Central memory CD4-positive, alpha-beta T cell (primary cell): Measurements from ENCODE around the gene MYO1E.
"Not testable (repeated sequence)": the region's sequence is repeated elsewhere in the genome, so short reads cannot be mapped to it uniquely, and the experiment has no call there.

ENCODE experiments used
- DNase-seq: peaks from one replicate; pipeline ENCODE4 v3.0.0; 2022

MYO1E gene

DNA sequence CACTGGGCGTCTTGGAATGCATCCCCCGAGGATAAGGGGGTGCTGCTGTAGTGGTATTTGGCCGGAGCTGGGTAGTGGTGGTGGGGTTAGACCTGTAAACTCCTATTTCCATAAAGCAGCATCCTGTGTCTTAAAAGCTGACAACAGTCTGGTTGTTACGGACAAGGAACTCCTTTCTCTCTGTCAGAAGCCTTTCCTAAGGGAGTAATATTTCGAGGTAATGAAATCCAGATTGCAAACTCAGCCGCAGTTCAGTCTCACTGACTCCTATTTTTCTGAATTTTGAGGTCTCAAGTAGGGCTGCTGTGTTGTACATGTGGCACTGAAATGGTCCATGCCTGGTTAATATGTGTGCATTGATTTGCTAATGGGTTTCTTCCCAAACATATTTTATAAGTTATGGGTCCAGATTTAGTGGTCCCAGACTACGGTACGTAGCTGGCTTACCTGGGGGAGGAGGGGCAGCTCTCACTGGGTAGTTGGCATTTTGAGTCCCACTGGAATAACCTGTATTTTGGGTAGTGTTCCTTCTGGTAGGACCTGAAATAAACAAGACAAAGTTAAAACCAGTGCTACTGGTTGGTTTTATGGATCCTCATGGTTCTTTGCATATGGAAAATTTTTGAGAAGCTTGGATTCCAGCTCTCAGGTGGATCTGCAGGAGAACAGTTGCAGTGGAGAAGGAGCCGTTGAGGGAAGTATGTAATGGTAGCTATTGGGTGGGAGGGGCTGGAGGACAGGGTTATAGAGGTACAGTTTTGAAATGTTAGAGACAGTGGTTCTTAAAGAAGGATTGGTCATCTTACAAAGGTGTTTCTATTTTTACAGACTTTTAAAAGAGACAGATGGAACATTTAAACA lies 214.6 kb downstream of the MYO1E start:
- no peak for DNase-seq

DNA sequence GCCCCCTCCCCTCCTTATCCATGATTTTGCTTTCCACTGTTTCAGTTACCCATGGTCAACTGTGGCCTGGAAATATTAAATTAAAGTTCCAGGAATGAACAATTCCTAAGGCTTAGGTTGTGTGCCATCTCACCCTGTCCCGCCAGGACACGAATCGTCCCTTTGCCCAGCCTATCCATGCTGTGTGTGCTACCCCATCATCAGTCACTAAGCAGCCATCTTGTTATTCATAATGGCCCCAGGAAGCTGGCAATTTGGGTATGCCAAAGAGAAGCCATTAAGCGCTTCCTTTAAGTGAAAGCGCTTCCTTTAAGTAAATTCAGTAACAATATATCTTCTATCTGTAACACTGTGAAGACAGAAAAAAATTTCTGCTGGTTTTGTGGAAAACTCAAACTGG lies 215.3 kb downstream of the MYO1E start:
- DNase-seq = no peak

DNA sequence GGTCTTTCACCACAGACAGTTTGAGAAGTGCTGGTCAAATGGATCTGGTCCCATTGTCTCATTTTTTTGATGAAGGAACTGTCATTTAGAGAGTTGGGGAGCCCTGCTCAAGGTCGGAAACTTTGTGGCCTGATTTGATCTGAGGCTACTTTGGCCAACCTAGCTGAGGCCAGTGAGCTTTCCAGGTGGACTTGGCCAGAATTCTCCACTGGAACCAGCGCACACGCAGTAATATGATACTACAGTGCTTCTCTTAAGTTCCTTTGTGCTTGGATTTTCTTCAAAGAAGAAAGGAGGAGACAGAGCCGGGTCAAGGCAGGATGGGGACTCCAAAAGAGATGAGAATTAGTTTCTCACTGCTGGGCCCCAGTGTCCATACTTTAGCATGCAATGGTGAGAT lies 217.2 kb downstream of the MYO1E start:
- DNase-seq = no peak

DNA sequence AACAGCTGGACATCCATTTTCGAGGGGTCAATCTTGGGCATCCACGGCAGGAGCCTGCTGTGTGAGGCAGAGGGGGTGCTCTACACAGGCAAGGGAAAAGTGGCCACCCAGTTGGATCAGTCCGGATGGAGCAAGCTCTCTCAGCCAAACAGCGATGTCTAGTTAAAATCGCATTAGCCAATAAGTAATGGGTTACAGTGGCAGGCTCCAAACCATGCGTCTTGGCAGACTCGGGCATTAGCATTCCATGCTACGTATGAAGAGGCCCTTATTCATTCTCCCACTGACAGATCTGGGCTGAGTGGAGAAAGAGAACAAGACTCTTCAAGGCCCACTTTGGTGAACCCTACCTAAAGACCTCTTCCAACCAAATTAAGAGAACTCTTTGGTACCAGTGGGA lies 218.4 kb downstream of the MYO1E start:
- DNase-seq = no peak

DNA sequence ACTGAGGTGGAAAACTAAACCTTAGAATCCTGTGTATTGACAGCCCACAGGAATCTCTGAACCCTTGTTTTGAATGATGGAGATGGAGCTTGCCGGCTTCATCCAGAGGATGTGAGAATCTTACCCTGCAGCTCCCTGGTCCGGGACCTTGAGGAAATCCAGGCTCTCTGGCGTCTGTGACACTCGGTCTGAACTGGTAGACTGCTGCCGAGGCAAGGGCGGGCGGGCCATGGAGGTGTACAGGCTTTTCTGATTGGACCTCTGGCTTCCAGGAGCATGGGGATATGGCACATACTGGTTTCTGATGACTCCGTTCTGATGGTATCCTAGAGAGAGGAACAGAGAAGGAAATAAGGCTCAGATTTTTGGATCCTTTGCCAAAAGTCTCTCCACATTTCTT lies 219.2 kb downstream of the MYO1E start:
- no peak for DNase-seq

DNA sequence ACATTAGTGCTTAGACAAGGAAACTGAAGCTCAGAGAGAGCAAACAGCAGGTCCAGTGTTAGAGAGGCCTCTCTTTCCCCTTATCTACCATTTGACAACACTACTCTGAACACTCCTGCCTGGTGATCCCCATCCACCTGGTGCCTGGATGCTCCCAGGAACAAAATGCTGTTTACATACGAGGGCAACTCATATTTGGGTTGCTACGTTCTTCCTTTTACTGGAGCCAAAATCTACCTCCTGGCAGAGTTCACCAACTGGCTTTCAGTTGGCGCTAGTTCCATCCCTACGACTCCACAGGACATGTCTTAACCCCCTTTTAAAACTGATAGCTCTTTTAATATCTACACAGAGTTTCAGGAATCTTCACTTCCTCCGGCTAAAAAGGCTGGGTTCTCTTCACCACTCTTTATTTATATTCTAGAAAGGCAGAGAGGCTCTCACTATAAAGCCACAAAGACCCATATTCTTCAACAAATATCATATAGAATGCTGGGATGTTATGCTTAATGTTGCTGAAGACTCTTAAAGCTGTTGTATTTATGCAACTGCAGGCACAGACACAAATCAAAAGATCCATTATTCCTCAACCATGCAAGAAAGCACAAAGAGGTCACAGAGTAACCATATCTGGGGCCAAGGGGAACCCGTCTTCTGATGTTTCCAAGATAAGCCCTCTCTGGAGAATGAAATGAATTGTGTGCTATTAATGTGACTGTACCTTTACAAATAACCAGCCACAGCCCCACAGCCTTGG lies 219.8 kb downstream of the MYO1E start:
- DNase-seq = no peak

DNA sequence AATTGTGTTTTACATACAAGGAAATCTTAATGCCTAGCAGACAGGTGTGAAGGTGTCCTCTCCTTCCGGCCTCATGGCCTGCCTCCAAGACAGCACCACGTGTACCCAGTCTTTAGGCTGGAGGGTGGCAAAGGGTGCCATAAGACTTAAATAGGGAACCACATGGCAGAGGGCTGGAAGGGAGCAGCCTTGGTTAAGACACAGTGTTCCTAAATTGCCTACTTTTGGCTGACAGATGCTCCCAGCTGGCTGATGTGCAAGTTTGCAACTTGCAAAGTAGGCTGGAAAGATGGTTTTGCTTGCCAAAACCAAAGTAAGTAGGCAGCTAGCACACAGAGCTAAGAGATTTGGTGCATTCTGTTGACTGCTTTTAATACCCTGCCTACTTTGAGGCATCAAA lies 222.5 kb downstream of the MYO1E start:
- no peak for DNase-seq

DNA sequence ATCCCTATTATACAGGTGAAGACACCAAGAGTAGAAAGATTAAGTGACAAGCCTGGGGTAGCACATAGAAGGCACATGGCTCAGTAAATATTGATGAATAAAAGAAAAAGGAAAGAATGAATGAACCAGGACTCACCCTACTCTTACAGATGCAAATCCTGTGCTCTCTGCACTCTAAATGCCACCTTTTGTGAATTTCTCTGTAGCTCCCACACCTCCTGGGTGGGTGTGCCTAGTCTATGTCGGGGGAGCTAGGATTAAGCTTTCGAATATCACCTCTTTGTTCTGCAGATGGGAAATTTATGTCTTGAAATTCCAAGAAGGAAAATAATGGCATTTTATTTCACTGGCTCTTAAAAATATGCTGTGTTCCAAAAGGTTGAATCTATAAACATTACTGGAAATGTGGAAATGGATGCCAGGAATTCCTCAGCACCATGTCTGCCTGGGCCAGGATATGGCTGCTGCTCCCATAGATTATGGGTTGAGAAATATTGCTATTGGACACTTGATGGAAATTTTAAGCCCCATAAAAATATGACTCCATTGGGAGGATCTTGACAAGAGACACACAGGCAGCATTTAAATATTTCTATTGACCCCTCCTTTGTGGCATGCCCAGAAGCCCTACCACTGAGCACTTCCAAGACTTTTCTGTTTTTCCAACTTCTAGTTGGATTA lies 224.4 kb downstream of the MYO1E start:
- no peak for DNase-seq

DNA sequence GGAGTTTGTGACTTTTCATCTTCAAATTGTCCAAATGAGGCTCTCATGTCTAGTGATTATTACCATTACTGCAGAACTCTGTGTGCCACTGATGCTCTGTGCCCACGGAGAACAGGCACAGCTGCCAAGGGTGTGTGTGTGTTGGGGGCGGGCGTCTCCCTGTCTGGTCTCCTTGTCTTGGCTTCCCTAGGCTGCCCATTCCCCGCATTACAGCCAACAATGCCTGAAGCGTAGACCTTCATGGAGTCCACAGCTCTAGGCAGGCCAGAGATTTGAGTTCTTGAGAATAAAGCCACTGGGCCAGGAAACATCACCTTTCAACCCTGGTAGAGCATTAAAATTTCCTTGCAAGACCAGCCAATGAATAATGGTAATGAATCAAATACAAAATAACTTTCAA lies 225.0 kb downstream of the MYO1E start:
- DNase-seq = no peak

DNA sequence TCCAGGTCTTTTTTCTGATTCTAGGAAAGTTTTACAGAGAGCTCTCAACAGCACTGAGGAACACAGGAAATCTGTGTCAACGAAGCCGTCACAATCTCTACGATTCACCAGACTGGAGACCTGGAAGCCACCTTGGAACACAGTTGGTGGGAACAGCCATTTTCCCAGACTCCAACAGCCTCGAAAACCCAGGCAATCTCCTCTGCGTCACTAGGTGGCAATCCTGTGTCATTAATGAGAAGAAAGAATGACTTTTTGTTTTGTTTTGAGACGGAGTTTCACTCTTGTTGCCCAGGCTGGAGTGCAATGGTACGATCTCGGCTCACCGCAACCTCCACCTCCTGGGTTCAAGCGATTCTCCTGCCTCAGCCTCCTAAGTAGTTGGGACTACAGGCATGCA lies 228.1 kb downstream of the MYO1E start:
- not testable (repeated sequence) for DNase-seq

DNA sequence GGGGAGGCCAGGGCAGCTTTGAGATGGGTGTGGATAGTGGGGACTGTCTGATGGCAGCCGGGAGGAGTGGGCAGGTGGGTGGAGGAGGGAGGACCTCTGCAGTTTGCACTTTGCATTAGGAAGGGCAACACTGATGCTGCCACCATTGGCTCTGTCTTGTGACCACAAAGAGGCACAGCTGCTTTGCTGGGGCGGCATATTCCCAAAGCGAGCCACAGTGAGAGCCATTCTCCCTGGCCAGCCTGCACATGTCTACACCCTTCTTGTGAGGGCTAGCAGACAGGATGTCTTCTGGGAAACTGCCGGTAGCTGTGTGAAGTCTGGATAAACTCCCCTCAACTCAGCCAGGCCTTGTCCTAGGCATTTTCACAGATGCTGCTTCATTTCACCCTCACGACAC lies 229.4 kb downstream of the MYO1E start:
- DNase-seq = no peak

DNA sequence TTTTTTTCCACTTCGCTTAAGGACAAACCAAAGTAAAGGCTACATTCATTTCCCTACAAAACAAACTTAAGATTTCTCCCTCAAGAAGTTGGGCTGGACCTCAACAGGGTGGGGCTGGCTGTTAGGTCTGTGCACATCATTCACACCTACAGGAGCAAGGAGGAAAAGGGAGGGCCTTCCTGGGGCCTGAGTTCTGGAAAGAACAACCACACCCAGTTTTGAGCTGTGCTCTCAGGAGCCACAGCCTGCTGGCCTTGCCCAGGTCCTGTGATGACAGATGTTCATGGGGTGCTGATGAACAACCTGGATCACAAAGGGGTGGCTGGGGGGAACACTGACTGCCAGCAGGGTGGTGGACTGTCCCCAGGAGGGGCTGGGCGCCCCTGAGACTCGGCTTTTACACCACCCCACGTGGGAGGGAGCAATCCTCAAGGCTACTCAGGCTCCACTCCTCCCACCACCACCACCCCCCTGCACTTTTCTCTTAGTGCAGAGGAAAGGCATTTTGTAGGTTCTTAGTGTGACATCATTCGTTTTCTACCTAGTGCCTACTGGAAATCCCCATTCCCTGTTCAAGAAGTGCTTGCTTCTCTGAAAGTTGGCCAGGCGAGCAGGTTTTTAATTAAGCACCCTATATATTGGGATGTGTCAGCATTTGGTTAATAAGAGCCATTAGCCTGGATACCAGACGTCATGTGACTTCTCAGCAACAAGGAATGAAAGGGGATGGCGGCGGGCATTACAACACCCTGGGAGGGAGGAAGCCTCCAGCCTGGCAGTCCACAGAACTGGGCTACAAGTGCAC lies 232.0 kb downstream of the MYO1E start:
- no peak for DNase-seq

DNA sequence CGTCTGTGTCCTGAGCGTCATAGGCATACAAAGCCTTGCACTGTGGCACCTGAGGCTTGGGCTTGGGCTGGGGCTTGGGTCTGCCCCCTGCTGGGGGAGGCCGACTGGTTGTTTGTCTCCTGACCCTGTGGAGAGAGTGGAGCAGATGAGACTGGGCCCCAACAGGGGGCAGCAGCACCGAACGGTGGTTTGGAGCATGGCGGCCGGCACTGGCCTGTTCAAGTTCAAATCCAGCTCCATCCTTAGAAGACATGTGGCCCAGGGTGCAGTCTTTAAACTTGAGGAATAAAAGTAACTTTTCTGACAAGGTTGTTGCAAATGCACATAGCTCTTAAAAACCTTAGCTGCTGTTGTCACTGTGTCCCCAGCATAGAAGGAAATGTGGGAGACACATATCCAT lies 234.4 kb downstream of the MYO1E start:
- peak; percentile 48 for DNase-seq

DNA sequence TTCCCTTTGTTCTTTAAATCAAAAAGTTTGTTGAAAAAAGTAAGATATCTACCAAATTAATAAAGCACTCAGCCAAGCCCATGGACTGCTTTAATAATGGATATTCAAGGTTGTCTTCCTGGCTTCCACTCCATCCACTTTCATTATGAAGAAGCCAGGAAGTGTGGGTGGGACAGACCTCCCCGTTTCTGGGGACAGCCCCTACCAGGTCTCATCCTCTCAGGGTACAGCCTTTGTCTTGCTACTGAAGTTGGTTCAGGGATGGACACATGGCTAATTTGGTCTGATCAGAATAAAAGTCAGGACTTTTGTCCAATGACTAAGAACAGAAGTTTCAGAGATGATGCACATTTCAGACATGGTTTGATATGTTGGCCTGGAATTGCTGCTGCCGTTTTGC lies 235.1 kb downstream of the MYO1E start:
- DNase-seq = no peak

DNA sequence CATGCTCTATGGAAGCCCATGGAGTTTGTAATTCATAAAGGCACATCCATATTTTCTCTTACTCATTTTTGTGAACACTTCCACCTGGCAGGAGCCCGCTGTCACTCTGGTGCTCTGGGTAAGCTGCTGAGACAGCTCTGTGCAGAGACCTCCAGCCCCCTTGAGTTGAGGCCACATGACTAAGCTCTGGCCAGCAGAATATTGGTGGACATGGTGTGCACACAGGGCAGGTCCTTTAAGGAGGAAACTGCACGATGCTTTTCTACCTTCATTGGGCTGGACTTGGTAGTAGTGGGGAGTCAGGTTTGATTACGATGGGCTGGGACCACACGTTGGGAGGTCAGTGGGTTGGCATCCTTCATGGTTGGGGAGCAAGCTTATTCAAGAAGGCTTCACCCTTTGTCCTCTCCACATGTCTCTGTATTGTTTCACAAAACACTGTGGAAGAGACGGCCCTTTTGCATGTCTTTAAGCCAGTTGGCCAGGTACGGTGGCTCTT lies 238.7 kb downstream of the MYO1E start:
- DNase-seq = no peak

DNA sequence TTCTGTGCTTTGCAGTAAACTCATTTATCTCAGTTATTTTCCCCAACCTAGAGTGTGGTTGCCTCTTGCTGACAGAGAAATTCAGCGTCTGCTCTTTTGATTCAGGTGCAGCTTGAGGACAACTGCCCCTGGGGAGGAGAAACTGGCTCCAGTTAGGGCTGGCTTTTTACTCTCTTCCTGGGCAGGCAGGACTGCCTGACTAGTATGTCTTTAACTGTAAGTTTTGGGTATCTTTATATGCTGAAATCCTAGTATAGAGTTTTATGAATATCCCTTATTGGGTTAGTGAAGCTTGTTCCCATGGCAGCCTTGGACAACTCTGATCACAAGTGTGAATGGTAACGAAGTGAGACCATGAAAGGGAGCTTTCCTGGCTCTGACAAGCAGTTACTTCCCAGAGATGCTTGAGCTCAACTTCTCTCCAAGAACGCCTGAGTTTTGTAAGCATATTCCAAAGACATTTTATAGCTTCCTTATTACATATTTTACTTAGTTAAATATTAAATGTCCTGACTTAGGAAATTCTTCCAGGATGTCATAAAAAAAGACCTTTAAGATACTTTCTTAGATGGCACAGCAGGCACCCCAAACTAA lies 240.6 kb downstream of the MYO1E start:
- DNase-seq = no peak

DNA sequence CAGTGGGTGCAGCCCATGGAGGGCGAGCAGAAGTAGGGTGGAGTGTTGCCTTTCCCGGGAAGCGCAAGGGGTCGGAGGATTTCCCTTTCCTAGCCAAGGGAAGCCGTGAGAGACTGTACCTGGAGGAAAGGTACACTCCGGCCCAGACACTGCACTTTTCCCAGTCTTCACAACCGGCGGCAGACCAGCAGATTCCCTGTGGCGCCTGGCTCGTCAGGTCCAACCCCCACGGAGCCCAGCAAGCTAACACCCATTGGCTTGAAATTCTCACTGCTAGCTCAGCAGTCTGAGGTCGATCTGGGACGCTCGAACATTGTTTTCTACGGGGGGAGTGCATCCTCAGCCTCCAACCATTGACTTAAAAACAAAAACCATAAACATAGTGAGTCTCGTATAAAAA lies 241.2 kb downstream of the MYO1E start:
- DNase-seq = no peak

DNA sequence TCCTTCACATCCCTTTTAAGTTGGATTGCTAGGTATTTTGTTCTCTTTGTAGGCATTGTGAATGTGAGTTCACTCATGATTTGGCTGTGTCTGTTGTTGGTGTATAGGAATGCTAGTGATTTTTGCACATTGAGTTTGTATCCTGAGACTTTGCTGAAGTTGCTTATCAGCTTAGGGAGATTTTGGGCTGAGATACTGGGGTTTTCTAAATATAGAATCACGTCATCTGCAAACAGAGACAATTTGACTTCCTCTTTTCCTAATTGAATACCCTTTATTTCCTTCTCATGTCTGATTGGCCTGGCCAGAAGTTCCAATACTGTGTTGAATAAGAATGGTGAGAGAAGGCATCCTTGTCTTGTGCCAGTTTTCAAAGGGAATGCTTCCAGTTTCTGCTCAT lies 245.4 kb downstream of the MYO1E start:
- DNase-seq = not testable (repeated sequence)

DNA sequence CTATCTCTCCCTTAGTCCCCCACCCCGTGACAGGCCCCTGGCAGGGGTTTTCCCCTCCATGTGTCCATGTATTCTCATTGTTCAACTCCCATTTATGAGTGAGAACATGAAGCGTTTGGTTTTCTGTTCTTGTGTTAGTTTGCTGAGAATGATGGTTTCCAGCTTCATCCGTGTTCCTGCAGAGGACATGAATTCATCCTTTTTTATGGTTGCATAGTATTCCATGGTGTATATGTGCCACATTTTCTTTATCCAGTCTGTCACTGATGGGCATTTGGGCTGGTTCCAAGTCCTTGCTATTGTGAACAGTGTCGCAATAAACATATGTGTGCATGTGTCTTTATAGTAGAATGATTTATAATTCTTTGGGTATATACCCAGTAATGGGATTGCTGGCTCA lies 247.0 kb downstream of the MYO1E start:
- not testable (repeated sequence) for DNase-seq

DNA sequence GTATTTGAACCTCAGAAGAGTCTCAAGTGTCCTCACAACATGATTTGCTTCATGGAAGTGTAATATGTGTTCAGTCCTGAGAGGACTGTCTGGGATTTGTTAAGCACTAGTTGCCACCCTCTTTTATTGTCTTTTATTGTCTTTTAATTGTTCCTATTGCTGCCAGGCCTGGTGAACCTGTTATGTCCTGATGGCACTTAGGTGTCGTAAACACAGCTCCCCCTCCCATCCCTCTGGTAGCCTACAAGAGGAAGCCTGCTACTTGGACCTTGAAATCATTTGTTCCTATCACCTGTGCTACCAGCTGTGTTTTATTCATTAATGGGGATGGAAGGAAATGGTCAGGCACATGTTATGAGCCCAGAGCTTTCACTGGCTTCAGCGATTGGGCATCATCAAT lies 248.4 kb downstream of the MYO1E start:
- no peak for DNase-seq

DNA sequence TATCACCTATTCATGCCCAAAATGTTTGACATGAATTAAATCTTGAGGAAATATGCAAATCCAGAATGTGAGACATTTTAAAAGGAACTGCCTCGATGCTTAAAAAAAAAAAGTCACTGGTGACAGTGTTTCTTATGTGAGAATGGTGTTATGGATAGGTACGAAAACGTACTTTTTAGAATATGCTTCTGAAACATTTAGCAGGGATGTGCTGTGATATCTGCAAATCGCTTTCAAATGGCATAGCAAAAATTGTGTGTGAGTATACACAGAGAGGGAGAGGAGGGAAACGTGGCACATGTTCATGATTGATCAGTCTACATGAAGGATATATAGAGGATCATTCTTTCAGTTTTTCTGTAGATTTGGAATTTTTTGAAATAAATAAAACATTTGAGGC lies 251.7 kb downstream of the MYO1E start:
- DNase-seq = no peak

DNA sequence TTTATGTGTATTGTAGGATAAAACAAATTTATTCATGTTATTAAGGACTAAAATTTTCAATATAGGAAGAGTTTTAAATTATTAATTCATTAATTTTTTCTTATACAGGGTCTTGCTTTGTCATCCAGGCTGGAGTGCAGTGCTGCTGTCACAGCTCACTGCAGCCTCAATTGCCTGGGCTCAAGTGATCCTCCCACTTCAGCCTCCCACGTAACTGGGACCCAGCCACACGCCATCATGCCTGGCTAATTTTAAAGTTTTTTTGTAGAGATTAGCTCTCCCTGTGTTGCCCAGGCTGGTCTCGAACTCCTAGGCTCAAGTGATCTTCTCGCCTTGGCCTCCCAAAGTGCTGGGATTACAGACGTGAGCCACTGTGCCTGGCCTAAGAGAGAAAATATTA lies 253.0 kb downstream of the MYO1E start:
- no peak for DNase-seq
